GM19452 (cell line): ENCODE data around the gene ASAP2.

Experiments
- ATAC-seq: cut with Tn5 transposase; IDR thresholded peaks from one replicate; pipeline ENCODE4 v1.9.1; 2021; ENCODE audit not compliant: unreplicated experiment

Gene ASAP2

DNA sequence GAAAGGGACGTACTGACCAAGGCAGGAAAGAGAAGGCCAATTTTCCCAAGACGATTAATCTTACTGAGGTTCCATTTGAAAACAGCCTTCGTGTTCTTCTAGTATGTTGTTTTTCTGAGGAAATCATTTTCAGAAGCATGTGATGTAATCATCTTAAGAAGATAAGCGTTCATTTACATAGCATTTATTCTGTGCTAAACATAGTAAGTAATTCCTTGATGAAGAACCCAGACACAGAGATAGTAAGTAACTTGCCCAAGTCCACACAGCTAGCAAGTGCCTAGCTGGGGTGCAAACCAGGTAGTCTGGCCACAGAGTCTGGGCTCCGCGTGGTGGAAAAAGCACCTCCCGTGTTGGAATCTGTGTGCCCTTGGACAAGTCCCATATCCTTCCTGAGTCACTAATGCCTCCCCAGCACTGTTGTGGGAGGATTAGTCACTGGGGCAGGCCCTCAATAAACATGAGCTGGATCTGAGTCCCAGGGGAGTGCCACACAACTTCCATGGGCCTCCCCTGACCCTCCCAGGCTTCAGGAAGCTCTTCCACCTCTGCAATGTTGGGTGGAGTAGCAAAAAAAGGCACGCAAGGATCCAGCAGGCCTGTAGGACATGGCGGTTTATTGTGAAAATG, 26.9 kb upstream of the ASAP2 start:
- ATAC-seq, result no peak

DNA sequence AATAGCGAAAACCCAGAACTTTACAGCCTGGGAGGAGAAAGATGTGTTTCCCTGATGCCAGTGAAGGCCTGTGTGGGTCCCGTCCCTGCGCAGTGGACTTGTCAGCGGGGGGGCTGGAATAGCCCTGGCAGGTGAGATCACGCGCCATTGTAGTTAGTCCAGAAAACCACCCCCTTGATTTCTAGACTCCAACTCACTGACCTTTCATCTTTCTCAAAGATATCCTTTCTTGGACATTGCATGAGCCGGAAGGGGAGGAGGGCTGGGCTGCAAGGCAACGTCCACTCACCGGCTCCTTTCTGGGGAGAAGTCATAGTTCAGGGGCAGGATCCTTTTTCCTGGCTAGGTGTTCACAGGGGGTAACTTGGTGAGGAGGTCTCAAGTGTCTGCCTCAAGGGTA, 22.3 kb upstream of the ASAP2 start:
- no peak for ATAC-seq

GRCh38 chr2:9187620-9188214, 18.9 kb upstream of the ASAP2 start:
- ATAC-seq, result no peak

DNA sequence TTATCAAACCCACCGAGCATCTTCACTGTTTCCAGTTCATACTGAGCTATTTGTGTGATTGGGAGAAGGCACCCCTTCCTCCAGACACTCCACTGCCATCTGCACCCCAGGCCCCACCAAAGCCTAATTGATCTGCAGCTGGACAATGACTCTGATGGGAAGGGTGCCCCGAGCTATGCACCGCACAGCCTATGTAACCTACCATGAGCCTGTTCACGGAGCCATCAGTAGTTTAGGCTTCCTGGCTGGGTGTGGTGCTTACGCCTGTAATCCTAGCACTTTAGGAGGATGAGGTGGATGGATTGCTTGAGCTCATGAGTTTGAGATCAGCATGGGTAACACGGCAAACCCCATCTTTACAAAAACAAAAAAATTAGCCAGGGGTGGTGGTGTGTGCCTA, 17.8 kb upstream of the ASAP2 start:
- ATAC-seq, result no peak

GRCh38 chr2:9189901-9190300, 16.7 kb upstream of the ASAP2 start:
- no peak for ATAC-seq

DNA sequence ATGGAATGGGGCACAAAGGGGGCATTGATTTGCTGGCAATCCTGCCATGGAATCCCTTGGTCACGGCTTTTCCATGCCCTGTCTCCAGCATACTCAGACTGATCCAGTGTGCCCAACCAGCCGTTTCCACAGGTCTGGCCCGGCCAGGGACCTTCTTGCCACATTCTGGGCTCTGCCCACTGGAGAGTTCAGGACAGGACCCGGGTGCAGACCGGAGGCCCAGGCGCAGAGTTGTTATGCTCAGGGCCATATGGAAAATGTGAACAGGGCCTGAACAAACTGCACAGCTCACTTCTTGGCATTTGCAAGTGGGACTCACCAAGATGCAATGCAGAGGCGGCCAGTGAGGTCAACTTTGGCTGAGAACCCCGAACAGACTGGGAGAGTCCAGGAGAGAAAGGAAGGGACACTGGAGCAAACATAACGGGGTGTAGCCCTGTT, 15.6 kb upstream of the ASAP2 start:
- ATAC-seq, result no peak

GRCh38 chr2:9192712-9193111, 13.9 kb upstream of the ASAP2 start:
- ATAC-seq, result no peak

DNA sequence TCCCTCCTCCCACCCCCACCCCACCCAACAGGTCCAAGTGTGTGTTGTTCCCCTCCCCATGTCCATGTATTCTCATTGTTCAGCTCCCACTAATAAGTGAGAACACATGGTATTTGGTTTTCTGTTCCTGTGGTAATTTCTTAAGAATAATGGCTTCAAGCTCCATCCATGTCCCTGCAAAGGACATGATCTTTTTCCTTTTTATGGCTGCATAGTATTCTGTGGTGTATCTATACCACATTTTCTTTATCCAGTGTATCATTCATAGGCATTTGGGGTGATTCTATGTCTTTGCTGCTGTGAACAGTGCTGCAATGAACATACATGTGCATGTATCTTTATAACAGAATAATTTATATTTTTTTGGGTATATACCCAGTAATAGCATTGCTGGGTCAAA, 12.3 kb upstream of the ASAP2 start:
- ATAC-seq, result no peak

DNA sequence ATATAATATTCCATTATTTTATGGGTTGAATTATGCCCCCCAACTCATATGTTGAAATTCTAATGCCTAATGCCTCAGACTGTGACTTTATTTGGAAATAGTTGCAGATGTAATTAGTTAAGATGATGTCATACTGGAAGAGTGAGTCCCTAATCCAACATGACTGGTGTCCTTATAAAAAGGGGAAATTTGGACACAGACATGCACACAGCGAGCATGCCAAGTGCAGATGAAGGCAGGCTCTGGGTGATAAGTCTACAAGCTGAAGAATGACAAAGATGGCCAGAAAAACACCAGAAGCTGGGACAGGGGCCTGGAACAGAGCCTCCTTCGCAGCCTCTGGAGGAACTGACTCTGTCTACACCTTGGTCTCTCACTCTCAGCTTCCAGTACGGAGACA, 10.0 kb upstream of the ASAP2 start:
- no peak for ATAC-seq

DNA sequence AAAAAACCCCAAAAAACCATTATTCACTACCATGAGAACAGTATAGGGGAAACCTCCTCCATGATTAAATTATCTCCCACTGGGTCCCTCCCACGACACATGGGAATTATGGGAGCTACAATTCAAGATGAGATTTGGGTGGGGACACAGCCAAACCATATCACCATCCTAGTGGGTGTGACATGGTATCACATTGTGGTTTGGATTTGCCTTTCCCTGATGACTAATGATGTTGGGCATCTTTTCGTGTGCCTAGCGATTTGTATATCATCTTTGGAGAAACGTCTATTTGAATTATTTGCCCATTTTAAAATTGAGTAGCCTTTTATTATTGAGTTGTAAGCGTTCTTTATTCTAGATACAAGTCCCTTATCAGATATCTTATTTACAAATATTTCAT, 8.7 kb upstream of the ASAP2 start:
- ATAC-seq, result no peak

DNA sequence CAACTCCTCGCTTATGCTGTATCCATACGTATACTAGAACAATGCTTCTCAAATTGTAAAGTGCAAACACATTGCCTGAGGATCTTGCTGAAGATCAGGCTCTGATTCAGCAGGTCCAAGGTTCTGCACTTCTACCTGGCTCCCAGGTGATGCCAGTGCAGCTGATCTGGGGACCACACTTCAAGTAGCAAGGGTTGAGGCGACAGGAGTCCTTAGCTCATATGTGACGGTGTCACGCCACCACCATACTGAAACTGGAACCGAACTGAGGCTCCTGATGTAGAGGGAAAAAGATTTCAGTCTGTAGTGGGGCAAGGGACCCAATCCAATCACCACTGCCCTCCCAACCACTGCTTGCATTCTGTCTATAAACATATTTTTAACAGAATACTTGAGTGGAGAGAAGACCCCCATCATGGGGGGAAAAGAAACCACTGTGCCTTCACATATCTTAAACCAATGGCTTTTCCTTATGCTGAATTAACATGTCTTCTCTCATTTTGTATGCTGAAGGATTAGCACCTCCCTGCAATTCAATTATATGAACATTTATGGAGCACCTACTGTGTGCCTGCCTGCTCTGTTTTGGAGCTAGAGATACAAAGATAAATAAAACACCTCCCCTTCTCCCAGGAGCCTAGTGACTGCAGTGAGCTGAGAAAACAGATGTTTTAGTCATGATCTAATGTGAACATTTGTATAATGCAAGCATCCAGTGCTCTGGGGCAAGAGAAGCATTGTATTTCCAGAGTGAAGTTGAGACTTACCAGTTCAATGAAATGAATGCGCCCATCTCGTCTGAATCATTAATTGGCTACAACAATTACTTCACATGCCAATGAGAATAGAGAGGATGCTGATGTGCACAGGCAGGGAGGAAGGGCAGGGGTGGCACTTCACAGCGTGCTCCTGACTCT, 6.6 kb upstream of the ASAP2 start:
- ATAC-seq, result no peak

GRCh38 chr2:9200633-9201015, 6.0 kb upstream of the ASAP2 start:
- no peak for ATAC-seq

DNA sequence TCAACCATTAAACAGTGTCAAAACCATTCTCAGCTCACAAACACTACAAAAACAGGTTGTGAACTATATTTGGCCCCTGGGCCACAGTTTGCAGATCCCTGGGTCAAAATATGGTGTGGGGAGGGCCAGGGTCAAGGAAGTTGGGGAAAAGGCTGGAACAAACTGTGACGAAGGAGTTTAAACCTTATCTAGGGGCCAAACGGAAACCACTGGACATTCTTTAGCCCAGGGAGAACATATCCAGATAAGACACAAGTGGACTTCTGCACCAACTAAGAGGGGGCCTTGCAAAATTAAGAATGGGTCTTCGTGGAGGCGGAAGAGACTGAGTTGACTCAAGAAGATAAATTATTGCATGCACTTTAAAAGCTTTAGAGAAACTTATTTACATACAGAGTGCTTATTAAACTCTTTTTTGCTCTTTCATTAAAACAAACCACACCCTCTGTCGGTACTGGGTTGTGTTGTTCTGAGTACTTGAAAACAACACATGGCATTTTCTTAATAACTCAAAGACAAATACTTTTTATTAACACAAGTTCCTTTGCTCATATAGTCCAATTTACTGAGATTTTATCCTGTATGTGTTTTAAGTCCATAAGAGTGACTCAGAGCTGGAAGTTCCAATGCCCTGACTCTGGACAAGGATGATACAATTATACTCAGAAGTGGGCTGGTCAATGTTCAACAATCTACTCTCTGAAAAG, 5.3 kb upstream of the ASAP2 start:
- no peak for ATAC-seq

- ATAC-seq, result no peak
These were observed 3.6 kb upstream of the ASAP2 start for GRCh38 chr2:9203006-9203405.

DNA sequence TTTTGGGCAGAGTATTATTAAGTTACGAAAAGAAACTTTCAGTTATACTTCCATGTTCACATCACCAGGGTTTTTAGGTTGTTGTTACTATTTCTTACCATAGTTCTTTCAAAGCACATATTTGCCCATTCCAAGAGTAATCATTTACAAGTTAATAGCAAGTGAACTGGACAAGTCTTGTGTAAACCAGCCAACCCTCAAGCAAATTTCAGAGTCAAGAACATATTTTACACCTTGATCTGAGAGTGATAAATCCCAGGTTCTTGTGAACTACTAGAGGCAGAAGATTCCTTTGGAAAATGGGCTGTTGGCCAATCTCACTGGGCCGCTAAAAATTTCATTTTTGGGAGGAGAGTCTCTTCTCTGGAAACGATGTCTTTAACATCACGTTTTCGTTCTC, 2.7 kb upstream of the ASAP2 start:
- no peak for ATAC-seq

DNA sequence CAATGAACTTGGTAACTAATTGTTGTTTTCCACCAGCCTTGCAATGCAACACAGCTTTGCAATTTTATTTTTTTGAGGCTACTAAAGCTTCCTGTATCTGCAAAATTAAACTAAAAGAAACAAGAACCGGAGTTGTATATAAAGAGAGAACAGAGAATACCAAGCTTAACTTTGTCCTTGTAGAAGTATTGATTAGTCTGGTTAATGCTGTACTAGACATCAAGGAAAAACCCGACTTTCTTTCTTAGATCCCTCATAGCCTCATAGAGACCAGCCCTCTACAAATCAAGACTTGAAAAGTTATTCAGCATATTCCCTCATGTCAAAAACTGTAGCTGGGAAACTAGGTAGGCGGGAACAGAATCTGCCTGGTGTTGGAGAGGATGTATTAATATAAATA, 1.7 kb upstream of the ASAP2 start:
- no peak for ATAC-seq

DNA sequence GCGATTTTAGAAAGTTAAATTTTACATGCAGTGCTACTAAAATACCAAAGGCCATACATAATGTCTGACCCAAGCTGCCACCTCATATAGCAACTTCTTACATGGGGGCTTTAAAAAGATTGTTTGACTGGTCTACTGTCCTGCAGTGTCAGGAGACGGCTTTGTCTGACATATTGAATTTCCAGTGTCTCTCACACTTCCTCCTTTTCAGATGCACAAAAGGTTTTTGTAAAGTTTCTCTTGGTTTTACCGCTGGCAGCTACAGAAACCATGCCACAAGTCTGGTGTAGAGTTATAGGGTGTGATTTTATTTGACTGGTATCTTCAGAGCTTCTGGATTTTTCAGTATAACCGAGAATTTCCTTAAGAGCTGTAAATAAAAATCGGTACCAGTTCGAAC, 1.1 kb upstream of the ASAP2 start:
- ATAC-seq, result no peak

DNA sequence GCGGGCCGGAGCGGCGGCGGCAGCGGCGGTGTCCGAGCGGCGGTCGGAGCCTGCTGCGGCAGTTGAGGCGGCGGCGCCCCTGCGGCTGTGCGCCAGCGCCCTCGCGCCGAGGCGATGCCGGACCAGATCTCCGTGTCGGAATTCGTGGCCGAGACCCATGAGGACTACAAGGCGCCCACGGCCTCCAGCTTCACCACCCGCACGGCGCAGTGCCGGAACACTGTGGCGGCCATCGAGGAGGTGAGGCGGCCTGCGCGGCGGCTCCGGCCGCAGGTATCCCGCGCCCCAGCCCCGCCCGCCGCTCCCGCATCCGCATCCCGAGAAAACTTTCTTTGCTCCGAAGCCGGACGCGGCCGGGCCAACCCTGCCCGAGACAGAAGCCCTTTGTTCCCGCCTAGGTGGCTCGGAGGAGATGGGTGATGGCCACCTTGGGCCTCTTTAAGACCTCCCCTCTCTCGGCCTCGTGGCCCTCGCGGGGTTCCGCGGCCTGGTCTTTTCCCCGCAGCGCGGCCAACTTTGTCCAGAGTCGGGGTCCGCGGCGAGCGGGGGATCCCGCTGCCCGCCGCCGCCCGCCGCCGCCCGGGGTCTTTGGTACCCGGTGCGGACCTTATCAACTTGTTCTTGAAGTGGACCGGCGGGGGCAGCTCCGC, 504 bp downstream of the ASAP2 start:
- no peak for ATAC-seq

GRCh38 chr2:9207641-9208311, 1.2 kb downstream of the ASAP2 start:
- ATAC-seq, result no peak

GRCh38 chr2:9208875-9209274, 2.3 kb downstream of the ASAP2 start:
- no peak for ATAC-seq

GRCh38 chr2:9210030-9210429, 3.4 kb downstream of the ASAP2 start:
- no peak for ATAC-seq
